Ishikawa (cell line): ENCODE data around the gene DAB2IP.

Experiments used
- EGR1 ChIP-seq: IDR thresholded peaks from 2 replicates; pipeline ENCODE4 v1.6.1; 2012
- MAX ChIP-seq: IDR thresholded peaks from 2 replicates; pipeline ENCODE4 v1.6.1; 2012
- NFIC ChIP-seq: IDR thresholded peaks from 2 replicates; pipeline ENCODE4 v1.6.1; 2012
- RAD21 ChIP-seq: IDR thresholded peaks from 2 replicates; pipeline ENCODE4 v1.6.1; 2012; ENCODE audit warnings: low read depth
- REST ChIP-seq: IDR thresholded peaks from 2 replicates; pipeline ENCODE4 v1.6.1; 2012; ENCODE audit warnings: low read depth, mild to moderate bottlenecking
- TEAD4 ChIP-seq: IDR thresholded peaks from 2 replicates; pipeline ENCODE4 v1.6.1; 2012

- TF ChIP-seq EGR1 (no peak), MAX (no peak), TEAD4 (no peak), NFIC (peak; percentile 46; the same call in 1 of the 2 replicates), RAD21 (no peak), REST (no peak)
These were observed 24.8 kb downstream of the DAB2IP start for GRCh38 chr9:121675969-121676822.
